Activated CD8-positive, alpha-beta memory T cell treated with anti-CD3 and anti-CD28 coated beads for 36 hours (primary cell): ENCODE measurements around the gene PEX1. TPM values are rescaled to one million over a fixed set of nuclear protein-coding genes. Genes with fewer than 3 reads are reported as not detected.
"Not testable (repeated sequence)": the region's sequence is repeated elsewhere in the genome, so short reads cannot be mapped to it uniquely, and the experiment has no call there.

Experiments used
- CTCF ChIA-PET: fragments of 350-600 bp; sonication (Branson Sonifier 250); formaldehyde crosslinking; loops from one replicate; lab custom pipeline; 2021; ENCODE audit warnings: antibody characterized with exemption; lab: Charles Lee
- POLR2A ChIA-PET: fragments of 350-600 bp; sonication (Branson Sonifier 250); formaldehyde crosslinking; loops from one replicate; lab custom pipeline; 2021; ENCODE audit warnings: antibody characterized with exemption; lab: Charles Lee
- total RNA-seq, 2 experiments: library from RNA; stranded (reverse); gene quantifications; one replicate each; pipeline ENCODE4 v1.2.3, GENCODE V29; 2021

PEX1 gene
- total RNA-seq: 10 to 100 TPM; 14.5 to 17.4 TPM

DNA sequence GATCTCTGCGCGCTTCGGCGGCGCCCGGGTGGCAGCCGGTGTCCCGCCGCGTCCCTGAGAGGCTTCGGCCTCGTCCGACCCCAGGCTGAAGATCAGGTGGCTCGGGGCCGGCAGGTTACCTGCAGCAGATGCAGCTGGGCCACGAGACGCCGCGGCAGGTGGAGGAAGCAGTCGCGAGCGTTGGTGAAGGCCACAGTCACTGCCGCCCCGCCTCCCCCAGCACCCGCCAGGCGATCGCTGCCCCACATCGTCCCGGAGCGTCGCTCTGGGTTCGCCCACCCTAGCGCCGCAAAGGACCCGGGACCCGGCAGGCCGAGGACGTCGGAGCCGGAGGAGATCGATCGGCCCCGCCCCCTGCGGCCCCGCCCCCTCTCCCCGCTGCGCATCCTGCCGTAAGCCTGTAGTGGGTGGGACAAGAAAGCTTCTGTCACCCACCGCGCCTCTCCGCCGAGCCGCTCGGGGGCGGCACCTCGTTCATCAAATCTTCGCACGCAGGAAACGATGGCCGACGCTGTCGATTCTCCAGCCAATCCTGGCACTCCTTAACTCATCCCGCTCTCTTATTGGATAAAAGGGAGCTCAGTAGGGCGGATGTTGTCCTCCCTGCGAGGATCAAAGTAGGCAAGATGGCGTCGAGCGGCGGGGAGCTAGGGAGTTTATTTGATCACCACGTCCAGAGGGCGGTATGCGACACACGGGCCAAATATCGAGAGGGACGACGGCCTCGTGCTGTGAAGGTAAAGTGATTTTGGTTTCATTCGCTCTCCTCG, at the start of gene PEX1, which contains the start of gene RBM48:
PEX1 (minus strand) TSS at position 333 of the 770 bp plus-strand sequence; CDS start at position 248, 85 bp downstream.
RBM48 (plus strand) TSS at position 608 of the 770 bp plus-strand sequence; CDS start at position 627, 19 bp downstream.
- ChIA-PET POLR2A (interaction anchor here (0.5 to 1.3 kb wide), 7 partner anchors 13 to 508 kb away, joined by 3 to 7 read pairs (median 4); partner anchors contain the start of genes ANKIB1, CYP51A1, FAM133B and GATAD1), CTCF (interaction anchor here (1.2 to 1.6 kb wide), 4 partner anchors 70 to 112 kb away, joined by 3 to 5 read pairs (median 4); partner anchors contain the start of gene GATAD1)

DNA sequence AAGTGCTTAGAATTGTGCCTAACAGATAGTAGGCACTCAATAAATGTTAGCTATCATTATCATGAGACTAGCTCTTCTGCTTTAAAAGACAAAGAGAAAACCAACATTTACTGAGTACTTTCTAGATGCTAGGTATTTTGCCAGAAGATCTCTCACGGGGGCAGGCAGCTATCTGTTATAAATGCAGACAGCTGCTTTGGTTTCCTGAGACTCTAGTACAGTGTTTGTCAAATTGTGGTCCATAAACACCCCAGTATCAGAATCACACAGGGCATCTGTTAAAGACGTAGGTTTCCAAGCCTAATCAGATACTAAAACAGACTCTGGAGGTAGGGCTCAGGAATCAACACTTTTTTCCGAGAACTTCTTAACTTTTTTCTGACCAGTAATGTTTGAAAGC, 48.0 kb upstream of the PEX1 start:
- ChIA-PET POLR2A (no interaction called here), CTCF (no interaction called here)

DNA sequence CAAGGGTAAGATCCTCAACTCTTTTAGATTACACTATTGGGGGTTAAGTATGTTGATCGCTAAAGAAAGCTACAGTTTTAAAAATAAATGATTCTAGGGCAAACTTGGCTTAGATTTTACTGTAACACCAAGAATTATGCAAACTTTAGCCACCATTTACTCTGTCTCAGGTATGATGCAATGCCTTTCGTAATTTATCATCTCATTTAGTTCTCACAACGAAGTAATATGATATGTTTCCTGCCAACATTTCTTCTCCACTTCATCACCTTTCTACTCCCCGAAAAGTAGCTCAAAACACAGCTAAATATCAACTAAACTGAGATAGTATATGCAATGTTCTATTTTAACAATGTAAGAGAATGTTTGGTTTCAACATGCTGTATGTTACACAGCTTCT, 40.8 kb upstream of the PEX1 start:
- POLR2A ChIA-PET: interaction anchor here (0.5 kb wide), 1 partner anchor 10 kb away, joined by 4 read pairs; no protein-coding TSS in a partner anchor
- CTCF ChIA-PET: interaction anchor here (1.0 kb wide), 1 partner anchor 23 kb away, joined by 3 read pairs; no protein-coding TSS in a partner anchor

DNA sequence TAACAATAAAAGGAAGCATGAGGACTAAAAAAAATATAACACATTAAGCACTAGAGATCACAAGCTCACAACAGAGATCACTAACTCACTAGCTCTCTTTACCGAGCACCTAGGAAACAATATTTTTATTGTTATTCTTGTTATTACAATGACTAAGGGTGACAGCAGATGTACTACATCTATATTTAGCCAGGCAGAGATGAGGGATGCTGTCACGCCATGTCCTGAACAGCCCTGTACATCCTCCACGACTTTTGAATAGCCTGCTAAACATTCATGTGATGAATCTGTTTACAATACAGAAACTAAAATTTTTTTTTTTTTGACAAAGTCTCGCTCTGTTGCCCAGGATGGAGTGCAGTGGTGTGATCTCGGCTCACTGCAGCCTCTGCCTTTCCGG, 39.1 kb upstream of the PEX1 start:
- POLR2A ChIA-PET: no interaction called here

DNA sequence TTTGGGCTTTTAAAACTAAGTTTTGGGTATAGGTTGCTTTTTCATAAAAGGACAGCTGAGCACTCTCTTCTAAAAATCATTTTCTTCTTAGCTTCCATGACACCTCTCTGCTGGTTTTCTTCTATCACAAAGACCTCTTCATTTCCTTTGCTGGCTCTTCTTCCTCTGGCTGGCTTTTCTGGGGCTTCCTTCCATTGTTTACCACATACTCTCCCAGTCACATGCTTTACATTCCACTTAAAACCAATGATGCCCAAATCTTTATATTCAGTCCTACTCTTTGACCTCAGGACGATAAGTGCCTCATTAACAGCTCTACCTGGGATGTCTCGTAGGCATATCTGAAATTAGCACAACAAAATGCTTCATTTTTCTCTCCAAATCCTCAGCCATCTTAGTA, 35.0 kb upstream of the PEX1 start:
- ChIA-PET CTCF (no interaction called here), POLR2A (no interaction called here)

More for the DNA sequence above, 39.1 kb upstream of the PEX1 start:
- CTCF ChIA-PET: interaction anchor here (1.3 kb wide), 1 partner anchor 13 kb away, joined by 3 read pairs; no protein-coding TSS in a partner anchor

DNA sequence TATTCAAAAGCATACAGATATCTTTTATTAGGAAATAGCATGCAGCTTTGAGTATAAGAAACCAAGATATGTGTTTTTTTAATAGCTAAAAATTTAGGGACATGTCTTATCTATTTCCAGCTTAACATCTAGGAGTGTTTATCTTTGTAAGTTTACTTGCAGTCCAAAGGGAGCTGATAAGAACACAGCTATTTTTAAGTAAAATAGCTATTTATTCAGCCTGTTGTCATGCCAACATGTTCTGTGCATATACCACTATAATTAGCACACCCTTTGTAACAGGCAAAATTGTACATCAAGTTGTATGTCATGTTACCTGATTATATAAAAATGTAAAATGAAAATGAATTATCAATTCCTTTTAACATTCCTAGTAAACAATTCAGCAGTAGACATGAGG, 32.3 kb upstream of the PEX1 start:
- CTCF ChIA-PET: no interaction called here
- POLR2A ChIA-PET: no interaction called here

DNA sequence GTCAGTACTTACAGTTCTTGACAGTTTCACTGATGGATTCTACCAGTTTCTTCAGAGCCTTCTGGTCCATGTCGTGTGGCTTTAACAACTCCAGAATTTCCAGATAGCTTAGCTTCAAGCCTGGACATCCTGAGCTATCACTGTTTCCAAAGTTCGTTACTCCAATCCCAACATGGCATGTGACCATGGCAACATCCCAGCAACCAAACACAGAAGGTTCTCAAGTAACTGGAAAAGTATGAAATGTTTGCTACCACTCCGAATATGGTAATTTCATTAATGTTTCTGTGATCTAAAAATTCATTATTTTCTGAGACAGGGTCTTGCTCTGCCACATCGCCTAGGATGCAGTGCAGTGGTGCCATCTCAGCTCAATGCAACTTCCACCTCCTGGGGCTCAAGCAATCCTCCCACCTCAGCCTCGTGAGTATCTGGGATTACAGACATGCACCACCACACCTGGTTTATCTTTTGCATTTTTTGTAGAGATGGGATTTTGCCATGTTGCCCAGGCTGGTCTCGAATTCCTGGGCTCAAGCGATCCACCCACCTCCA, 29.6 kb upstream of the PEX1 start:
- CTCF ChIA-PET: no interaction called here
- POLR2A ChIA-PET: no interaction called here

DNA sequence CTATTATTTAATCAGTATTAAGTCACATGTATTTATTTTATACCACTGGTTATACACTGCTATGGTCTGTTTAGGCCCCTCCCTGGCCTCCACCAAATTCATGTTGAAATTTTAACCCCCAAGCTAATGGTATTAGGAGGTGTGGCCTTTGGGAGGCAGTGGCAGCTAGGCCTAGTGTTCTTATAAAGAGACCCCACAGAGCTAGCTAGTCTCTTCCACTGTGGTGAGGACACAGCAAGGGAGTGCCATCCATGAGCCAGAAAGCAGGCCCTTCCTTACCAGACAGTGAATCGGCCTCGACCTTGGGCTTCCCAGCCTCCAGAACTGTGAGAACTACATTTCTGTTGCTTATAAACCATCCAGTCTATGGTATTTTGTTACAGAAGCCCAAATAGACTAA, 28.9 kb upstream of the PEX1 start:
- CTCF ChIA-PET: no interaction called here
- POLR2A ChIA-PET: no interaction called here

DNA sequence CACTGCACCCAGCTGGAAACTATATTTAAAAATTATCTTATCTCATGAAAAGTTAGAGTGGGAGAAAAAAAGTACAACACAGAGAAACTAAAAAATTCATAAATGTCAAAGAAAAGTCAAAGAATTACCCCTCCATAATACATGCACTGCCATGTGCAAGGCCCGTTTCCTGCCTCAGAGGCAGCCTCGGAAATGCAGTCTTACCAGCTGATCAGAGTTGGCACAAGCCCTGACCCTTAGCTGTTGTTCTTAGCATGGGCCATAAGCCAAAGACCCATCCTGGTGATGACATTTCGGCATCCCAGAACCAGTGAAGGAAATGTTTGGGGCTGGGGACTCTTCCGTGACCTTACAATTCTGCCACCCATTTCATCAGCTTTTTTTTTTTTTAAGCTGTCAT, 21.9 kb upstream of the PEX1 start:
- POLR2A ChIA-PET: no interaction called here

DNA sequence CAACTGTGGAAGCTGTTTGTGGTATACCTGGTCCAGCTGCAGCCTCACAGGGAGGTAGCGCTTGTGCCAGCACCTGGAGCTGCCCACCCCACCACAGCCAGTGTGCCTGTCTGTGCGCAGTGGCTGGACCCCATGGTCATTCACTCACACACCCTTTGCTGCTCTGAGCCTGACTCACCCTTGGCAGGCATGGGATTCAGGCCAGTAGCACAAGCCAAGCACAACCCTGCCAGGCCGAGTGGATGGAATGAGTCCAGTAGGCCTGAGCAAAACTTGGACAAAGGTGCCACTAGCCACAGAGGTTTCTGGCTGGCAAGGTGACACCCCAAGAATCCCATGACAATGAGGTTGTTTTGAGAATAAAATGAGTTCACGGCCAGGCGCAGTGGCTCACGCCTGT, 19.3 kb upstream of the PEX1 start:
- POLR2A ChIA-PET: no interaction called here
- CTCF ChIA-PET: no interaction called here

More for the DNA sequence above, 21.9 kb upstream of the PEX1 start:
- CTCF ChIA-PET: no interaction called here

DNA sequence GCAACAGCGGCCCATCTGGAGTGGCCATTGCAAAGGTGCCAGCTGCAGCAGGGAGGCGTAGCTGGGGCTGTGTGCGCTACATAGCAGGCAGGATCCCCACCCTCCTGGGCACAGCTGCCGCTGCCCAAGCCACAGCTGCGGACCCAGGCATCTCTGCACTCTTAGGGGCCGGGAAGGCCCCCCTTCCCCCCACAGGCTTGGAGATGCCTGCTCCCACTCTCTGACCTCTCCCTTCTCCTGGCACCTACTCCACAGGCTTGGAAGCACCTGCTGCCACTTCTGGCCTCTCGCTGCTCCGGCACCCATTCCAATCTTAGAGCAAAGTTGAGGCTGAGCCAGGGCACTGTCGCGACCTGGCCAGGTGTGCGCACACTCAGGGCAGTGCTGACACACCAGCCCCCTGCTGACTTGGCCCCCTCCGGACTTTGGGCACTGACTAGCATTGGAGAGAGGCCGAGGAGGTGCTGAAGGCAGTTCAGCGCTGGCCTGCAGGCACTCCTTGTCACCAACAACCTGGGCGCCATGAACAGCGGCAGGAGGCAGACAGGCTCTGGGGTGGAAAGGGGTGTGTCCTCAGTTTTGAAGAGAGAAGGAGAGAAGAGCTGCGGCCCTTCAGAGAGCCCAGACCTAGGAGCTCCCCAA, 18.7 kb upstream of the PEX1 start:
- POLR2A ChIA-PET: no interaction called here

DNA sequence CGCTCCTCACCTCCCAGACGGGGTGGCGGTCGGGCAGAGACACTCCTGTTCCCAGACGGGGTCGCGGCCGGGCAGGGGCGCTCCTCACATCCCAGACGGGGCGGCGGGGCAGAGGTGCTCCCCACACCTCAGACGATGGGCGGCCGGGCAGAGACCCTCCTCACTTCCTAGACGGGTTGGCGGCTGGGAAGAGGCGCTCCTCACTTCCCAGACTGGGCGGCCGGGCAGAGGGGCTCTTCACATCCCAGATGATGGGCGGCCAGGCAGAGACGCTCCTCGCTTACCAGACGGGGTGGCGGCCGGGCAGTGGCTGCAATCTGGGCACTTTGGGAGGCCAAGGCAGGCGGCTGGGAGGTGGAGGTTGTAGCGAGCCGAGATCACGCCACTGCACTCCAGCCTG, 16.8 kb upstream of the PEX1 start:
- CTCF ChIA-PET, POLR2A ChIA-PET: not testable (repeated sequence)

More for the DNA sequence above, 18.7 kb upstream of the PEX1 start:
- CTCF ChIA-PET: no interaction called here

DNA sequence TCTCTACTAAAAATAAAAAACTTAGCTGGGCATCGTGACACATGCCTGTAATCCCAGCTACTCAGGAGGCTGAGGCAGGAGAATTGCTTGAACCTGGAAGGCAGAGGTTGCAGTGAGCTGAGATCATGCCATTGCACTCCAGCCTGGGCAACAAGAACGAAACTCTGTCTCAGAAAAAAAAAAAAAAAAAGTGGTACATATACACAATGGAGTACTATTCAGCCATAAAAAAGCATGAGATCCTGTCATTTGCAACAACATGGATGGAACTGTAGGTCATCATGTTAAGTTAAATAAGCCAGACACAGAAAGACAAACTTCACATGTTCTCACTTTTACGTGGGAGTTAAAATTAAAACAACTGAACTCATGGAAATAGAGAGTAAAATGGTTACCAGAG, 15.2 kb upstream of the PEX1 start:
- POLR2A ChIA-PET, CTCF ChIA-PET: not testable (repeated sequence)

DNA sequence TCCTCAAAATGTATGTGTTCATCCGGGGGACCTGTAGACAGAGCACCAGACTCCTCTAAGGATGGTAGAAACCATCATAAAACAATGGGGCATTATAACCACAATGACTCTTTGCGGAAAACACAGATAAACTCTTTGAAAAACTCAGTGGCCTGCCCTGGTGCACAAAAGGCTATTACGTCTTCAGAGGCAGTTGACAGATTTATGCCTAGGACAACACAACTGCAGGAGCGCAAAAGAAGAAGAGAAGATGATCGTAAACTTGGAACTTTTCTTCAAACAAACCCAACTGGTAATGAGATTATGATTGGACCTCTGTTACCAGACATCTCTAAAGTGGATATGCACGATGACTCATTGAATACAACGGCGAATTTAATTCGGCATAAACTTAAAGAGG, 6.3 kb upstream of the PEX1 start:
- CTCF ChIA-PET: no interaction called here
- POLR2A ChIA-PET: no interaction called here

DNA sequence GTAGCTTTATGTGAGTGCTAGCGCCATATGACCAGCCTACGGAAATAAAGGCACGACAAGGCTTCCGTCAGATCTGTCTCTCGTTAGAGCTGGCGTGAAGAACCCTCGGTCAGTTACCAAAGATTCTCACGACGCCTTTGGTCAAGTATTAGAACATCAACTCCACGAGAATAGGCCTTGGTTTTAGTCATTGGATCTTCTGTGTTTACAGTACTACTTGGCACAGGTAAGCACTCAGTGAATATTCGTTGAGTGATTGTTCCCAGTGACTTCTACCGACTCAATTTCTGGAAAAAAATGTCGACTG, 591 bp upstream of the PEX1 start:
- ChIA-PET POLR2A (interaction anchor here (0.5 to 1.3 kb wide), 7 partner anchors 13 to 508 kb away, joined by 3 to 7 read pairs (median 4); partner anchors contain the start of genes ANKIB1, CYP51A1, FAM133B and GATAD1), CTCF (interaction anchor here (1.2 to 1.6 kb wide), 4 partner anchors 70 to 111 kb away, joined by 3 to 5 read pairs (median 4); partner anchors contain the start of gene GATAD1)

DNA sequence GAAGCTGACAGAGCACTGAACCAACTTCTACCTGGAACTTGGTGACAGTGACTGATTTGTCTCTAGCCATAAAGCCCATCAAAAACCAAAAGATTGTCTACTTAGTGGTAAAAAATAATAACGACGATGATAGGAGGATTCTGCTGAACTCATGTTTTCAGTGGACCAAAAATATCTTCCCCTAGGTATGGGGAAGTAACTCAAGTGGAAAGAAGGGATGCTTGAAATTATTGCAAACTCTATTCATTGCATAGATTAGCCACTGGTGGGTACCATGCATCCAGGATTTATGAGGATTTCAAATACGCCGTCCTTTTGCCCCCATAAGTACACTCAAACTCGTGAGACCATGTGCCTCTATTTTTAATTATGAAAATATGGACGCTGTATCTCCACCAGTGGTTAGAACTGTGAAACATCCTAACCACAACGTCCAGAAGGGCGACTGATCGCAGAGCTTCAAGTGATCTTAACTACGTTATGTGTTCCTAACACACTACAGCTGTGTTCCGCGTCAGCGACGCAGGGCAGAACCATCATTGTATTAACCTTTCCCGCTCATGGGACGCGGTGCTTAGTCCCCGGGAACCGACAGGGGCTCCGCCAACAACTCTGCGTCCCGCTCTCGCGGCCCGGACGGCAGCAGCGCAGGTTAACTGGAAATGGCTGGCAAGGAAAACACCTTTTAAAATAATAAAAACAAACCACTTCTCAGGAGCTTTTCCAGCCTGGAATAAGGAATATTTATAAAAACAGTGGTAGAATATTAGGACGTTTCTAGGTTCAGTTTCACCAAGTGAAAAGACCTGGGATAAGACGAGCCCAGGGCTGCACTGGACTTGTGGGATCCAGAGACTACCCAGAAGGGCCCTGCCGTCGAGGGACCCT, 776 bp downstream of the PEX1 start:
- ChIA-PET CTCF (interaction anchor here (1.2 to 1.6 kb wide), 4 partner anchors 71 to 113 kb away, joined by 3 to 5 read pairs (median 4); partner anchors contain the start of gene GATAD1), POLR2A (interaction anchor here (0.5 to 1.2 kb wide), 2 partner anchors 80 to 185 kb away, joined by 3 to 7 read pairs; partner anchors contain the start of gene GATAD1)

DNA sequence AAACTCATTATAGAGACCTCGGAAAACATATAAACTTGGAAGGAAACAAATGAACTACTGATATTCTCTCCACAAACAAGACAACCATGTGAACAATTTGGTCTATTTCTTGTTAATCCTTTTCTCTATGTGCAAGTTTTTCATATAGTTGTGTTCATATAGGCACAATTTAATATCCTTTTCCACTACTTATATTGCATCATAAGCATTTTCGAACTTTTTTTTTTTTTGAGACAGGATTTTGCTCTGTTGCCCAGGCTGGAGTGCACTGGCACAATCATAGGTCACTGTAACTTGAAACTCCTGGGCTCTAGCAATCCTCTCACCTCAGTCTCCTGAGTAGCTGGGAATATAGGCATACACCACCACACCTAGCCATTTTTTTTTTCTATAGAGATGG, 5.2 kb downstream of the PEX1 start:
- CTCF ChIA-PET: no interaction called here
- POLR2A ChIA-PET: no interaction called here

DNA sequence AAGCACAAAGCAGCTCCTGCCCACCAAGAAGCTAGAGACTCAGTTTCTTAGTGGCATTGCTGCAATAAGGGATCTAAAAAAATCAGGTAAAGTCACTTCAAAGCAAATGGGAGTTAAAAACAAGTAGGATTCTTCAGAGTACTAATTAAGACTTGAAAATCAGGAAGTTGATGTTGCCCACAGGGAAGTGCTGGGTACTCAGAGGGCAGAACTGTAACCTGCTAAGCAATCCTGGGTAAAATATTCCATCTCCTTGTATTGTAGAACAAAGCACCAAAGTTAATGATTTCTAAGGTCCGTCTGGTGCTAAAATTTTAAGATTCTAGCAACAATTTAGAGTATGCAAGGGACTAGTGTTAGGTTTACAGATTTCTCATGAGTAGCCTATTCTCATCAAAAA, 8.3 kb downstream of the PEX1 start:
- ChIA-PET POLR2A (no interaction called here), CTCF (no interaction called here)

DNA sequence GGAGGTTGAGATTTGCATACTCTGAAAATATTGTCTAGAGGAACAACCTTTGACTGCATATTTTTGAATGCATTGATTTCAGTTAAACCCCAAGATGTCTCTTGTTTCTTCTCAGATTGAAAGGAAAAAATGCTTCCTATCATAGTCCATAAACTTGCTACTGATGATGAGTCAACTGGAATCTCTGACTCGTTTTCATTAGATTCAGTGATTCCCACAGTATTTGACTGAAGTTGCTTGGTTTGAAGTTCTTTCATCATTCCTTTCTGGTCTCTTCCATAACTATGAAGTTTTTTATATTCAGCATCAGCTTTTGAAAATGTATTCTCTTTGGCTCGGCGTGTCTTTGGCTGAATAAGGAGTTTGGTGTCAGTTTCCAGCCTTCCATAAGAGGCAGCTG, 10.7 kb downstream of the PEX1 start:
- POLR2A ChIA-PET: no interaction called here
- CTCF ChIA-PET: no interaction called here
